Measurements from ENCODE around the gene TUBA4A. TPM values are rescaled to one million over a fixed set of nuclear protein-coding genes. Genes with fewer than 3 reads are reported as not detected.
"Not testable (repeated sequence)": the region's sequence is repeated elsewhere in the genome, so short reads cannot be mapped to it uniquely, and the experiment has no call there.

TUBA4A gene
- total and polyA plus RNA-seq, 9 donors = 7.9 to 53.6 (median 16.5) TPM

DNA sequence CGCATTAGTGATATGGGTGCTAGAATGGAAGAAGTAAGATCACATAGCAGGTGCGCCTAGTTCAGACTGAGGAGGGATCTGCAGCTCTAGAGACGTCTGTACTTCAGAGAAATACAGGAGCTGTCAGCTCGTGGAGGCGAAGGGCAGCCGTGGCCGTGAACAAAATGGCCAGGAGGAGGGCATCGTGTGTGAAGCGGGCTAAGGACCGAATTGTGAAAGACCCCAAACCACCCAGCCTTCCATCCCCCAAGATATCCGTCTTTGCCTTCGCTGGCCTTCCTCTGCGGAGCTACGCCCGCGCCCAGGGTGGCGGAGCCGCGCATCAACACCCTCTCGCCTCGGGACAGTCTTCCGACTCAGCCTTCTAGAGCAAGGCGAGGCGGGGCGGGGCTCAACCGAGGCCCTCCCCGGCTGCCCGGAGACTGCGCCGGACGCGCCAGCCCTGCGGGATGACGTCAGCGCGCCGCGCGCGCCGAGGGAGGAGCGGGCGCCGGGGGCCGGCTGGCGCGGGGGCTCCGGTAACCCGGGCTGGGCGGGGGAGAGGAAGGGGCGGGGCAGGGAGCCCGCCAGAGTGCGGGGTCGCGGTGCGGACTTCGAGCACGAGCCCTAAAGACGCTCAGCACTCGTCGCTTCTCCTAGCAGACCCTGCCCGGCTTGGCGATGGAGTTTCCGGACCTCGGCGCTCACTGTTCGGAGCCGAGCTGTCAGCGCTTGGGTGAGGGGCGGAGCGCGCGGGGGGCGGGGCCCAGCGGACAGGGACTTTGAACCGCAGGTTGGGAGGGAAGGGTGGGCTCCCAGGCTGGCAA is 47.2 kb downstream of the TUBA4A start, which contains the start of gene ZFAND2B:
ZFAND2B (plus strand) TSS at position 455 of the 806 bp plus-strand sequence; CDS start at position 661, 206 bp downstream.
- Histone ChIP-seq H3K9me3 (no peaks in the 10 kb centered on the region), H3K27me3 (no peaks in the 10 kb centered on the region), H3K4me1 (ENCODE audit: insufficient read depth) (peaks cover 4% of the 10 kb centered on the region), H3K4me3 (peak within 1 kb of the TSS; percentile 75), H3K27ac (peak within 1 kb of the TSS; percentile 89 to 99), H3K36me3 (no peaks in the 10 kb centered on the region)
- intact Hi-C loops (cut with DNase I) = no loop called here
- peak; percentile 95 to 97 (median 95) for DNase-seq
- TF ChIP-seq POLR2A (IDR thresholded peaks at IDR 0.05) (peak; percentile 96), EP300 (IDR thresholded peaks at IDR 0.05) (no peak)
- TF ChIP-seq, protein P1, sequence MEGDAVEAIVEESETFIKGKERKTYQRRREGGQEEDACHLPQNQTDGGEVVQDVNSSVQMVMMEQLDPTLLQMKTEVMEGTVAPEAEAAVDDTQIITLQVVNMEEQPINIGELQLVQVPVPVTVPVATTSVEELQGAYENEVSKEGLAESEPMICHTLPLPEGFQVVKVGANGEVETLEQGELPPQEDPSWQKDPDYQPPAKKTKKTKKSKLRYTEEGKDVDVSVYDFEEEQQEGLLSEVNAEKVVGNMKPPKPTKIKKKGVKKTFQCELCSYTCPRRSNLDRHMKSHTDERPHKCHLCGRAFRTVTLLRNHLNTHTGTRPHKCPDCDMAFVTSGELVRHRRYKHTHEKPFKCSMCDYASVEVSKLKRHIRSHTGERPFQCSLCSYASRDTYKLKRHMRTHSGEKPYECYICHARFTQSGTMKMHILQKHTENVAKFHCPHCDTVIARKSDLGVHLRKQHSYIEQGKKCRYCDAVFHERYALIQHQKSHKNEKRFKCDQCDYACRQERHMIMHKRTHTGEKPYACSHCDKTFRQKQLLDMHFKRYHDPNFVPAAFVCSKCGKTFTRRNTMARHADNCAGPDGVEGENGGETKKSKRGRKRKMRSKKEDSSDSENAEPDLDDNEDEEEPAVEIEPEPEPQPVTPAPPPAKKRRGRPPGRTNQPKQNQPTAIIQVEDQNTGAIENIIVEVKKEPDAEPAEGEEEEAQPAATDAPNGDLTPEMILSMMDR (IDR thresholded peaks at IDR 0.05) = peak in 2 of 3 donors; percentile 27 to 29
- WGBS, 3 donors = 1% methylated on average over 52 to 76 of the region's 76 CpGs

- WGBS, 3 donors = 11 to 22% (median 18%) methylated on average over 7 of the region's 7 CpGs
- no peaks in the 10 kb centered on the region for H3K9me3 ChIP-seq
- intact Hi-C loops (cut with DNase I) = no loop called here
- no peak for DNase-seq
- H3K4me3 ChIP-seq = peak overlapping the region; percentile 75
- peaks cover 4% of the 10 kb centered on the region for H3K4me1 ChIP-seq (ENCODE audit: insufficient read depth)
- H3K27ac ChIP-seq = peak overlapping the region; percentile 89 to 99
- TF ChIP-seq EP300 (IDR thresholded peaks at IDR 0.05) (no peak), POLR2A (IDR thresholded peaks at IDR 0.05) (no peak)
- TF ChIP-seq, protein P1 (IDR thresholded peaks at IDR 0.05) = no peak
- no peaks in the 10 kb centered on the region for H3K27me3 ChIP-seq
- no peaks in the 10 kb centered on the region for H3K36me3 ChIP-seq
Measured at GRCh38 chr2:219205981-219206327, 47.8 kb downstream of the TUBA4A start.

GRCh38 chr2:219205165-219205538 is 48.6 kb downstream of the TUBA4A start:
- Histone ChIP-seq H3K36me3 (no peaks in the 10 kb centered on the region), H3K27ac (no peak overlapping the region), H3K4me1 (ENCODE audit: insufficient read depth) (peaks cover 4% of the 10 kb centered on the region), H3K9me3 (no peaks in the 10 kb centered on the region), H3K27me3 (no peaks in the 10 kb centered on the region), H3K4me3 (no peak overlapping the region)
- 64 to 73% (median 64%) methylated on average over 5 of the region's 5 CpGs for WGBS, 3 donors
- intact Hi-C loops (cut with DNase I) = no loop called here
- no peak for DNase-seq
- TF ChIP-seq POLR2A (IDR thresholded peaks at IDR 0.05) = no peak
- TF ChIP-seq EP300 (IDR thresholded peaks at IDR 0.05) = no peak
- TF ChIP-seq, protein P1 (IDR thresholded peaks at IDR 0.05) = no peak

GRCh38 chr2:219204425-219205164 is 49.1 kb downstream of the TUBA4A start:
- TF ChIP-seq EP300 (IDR thresholded peaks at IDR 0.05) = no peak
- no peak for TF ChIP-seq POLR2A (IDR thresholded peaks at IDR 0.05)
- TF ChIP-seq, protein P1 (IDR thresholded peaks at IDR 0.05) = no peak
- Histone ChIP-seq H3K27ac (no peak overlapping the region), H3K27me3 (no peaks in the 10 kb centered on the region), H3K9me3 (no peaks in the 10 kb centered on the region), H3K36me3 (no peaks in the 10 kb centered on the region), H3K4me1 (ENCODE audit: insufficient read depth) (peaks cover 4% of the 10 kb centered on the region), H3K4me3 (no peak overlapping the region)
- intact Hi-C loops (cut with DNase I) = no loop called here
- no peak for DNase-seq
- WGBS, 3 donors = 61 to 69% (median 64%) methylated on average over 7 of the region's 7 CpGs

DNA sequence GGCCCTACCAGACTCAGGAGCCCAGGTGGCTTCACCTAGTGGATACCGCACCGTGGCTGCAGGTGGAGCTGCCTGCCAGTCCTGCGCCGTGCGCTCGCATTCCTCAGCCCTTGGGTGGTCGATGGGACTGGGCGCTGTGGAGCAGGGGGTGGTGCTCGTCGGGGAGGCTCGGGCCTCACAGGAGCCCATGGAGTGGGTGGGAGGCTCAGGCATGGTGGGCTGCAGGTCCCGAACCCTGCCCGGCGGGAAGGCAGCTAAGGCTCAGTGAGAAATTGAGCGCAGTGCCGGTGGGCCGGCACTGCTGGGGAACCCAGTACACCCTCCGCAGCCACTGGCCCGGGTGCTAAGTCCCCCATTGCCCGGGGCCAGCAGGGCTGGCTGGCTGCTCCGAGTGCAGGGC is 52.4 kb downstream of the TUBA4A start:
- H3K27ac ChIP-seq; H3K36me3 ChIP-seq; H3K4me3 ChIP-seq; DNase-seq; H3K9me3 ChIP-seq; H3K27me3 ChIP-seq; intact Hi-C loops (cut with DNase I); H3K4me1 ChIP-seq (ENCODE audit: insufficient read depth): not testable (repeated sequence)
- WGBS, 3 donors = 85 to 90% (median 90%) methylated on average over 20 to 21 of the region's 21 CpGs

- intact Hi-C loops (cut with DNase I); H3K9me3 ChIP-seq; H3K4me3 ChIP-seq; H3K4me1 ChIP-seq (ENCODE audit: insufficient read depth); H3K27ac ChIP-seq; H3K27me3 ChIP-seq; H3K36me3 ChIP-seq; DNase-seq: not testable (repeated sequence)
- WGBS, 3 donors = 69 to 75% (median 71%) methylated on average over 25 to 26 of the region's 26 CpGs
Measured at GRCh38 chr2:219200502-219201326, 53.0 kb downstream of the TUBA4A start.
